CD4-positive, alpha-beta memory T cell (primary cell): ENCODE results near the gene ZDHHC19. TPM values are rescaled to one million over a fixed set of nuclear protein-coding genes. Genes with fewer than 3 reads are reported as not detected.

Experiments used
- CTCF ChIA-PET: fragments of 350-600 bp; sonication (Branson Sonifier 250); formaldehyde crosslinking; loops from one replicate; lab custom pipeline; 2021; ENCODE audit warnings: inconsistent platforms; ENCODE audit not compliant: partially characterized antibody; lab: Charles Lee
- POLR2A ChIA-PET: fragments of 350-600 bp; sonication (Branson Sonifier 250); formaldehyde crosslinking; loops from one replicate; lab custom pipeline; 2021; ENCODE audit not compliant: partially characterized antibody; lab: Charles Lee
- DNase-seq, 5 donors: peaks; one replicate each; pipeline versions ENCODE4 v3.0.0 to v3.0.0-alpha.2; 2020 to 2022; ENCODE audit warnings: mixed read lengths in 1 of 5
- H3K27ac ChIP-seq: one replicate; pipeline ENCODE4 v1.7.0; 2013; ENCODE audit warnings: low read depth, low read length
- H3K27me3 ChIP-seq: 2 replicates; pipeline ENCODE4 v1.7.0; 2013; ENCODE audit warnings: mild to moderate bottlenecking, low read length, moderate library complexity; ENCODE audit not compliant: insufficient read depth
- H3K36me3 ChIP-seq: 2 replicates; pipeline ENCODE4 v1.7.0; 2013; ENCODE audit warnings: mild to moderate bottlenecking, low read length, moderate library complexity; ENCODE audit not compliant: insufficient read depth
- H3K4me1 ChIP-seq: 2 replicates; pipeline ENCODE4 v1.7.0; 2013; ENCODE audit warnings: mild to moderate bottlenecking, low read length, moderate library complexity; ENCODE audit not compliant: insufficient read depth
- H3K4me3 ChIP-seq, 2 donors: one replicate each; pipeline ENCODE4 v1.7.0; 2013; ENCODE audit warnings: low read length in 2 of 2, mild to moderate bottlenecking in 1 of 2
- H3K9me3 ChIP-seq, 2 donors: one replicate each; pipeline ENCODE4 v1.7.0; 2013; ENCODE audit warnings: low read length in 2 of 2, control low read depth in 1 of 2; ENCODE audit not compliant: control insufficient read depth in 1 of 2
- H3K27ac Mint-ChIP-seq, 7 donors: one replicate each; pipeline ENCODE4 v1.8.0; 2020 to 2021; ENCODE audit warnings: mixed read lengths in 7 of 7, mild to moderate bottlenecking in 6 of 7, inconsistent platforms in 3 of 7, moderate library complexity in 3 of 7
- H3K27me3 Mint-ChIP-seq, 2 donors: one replicate each; pipeline ENCODE4 v1.8.0; 2020 to 2021; ENCODE audit warnings: mixed read lengths in 2 of 2
- H3K36me3 Mint-ChIP-seq, 2 donors: one replicate each; pipeline ENCODE4 v1.8.0; 2020 to 2021; ENCODE audit warnings: mixed read lengths in 2 of 2, inconsistent platforms in 1 of 2, mild to moderate bottlenecking in 1 of 2
- H3K4me1 Mint-ChIP-seq, 4 donors: one replicate each; pipeline ENCODE4 v1.8.0; 2020 to 2021; ENCODE audit warnings: mixed read lengths in 4 of 4, mild to moderate bottlenecking in 1 of 4
- H3K4me3 Mint-ChIP-seq, 8 donors: one replicate each; pipeline ENCODE4 v1.8.0; 2020 to 2021; ENCODE audit warnings: mixed read lengths in 8 of 8, mild to moderate bottlenecking in 7 of 8, moderate library complexity in 6 of 8, inconsistent platforms in 3 of 8
- H3K9me3 Mint-ChIP-seq, 8 donors: one replicate each; pipeline ENCODE4 v1.8.0; 2020 to 2021; ENCODE audit warnings: mixed read lengths in 8 of 8, mild to moderate bottlenecking in 5 of 8, inconsistent platforms in 3 of 8, moderate library complexity in 1 of 8
- intact Hi-C: fragments of 100-400 bp; cut with micrococcal nuclease; formaldehyde crosslinking; loops from one replicate; pipeline ENCODE4 v1.15.1; 2023
- polyA plus RNA-seq, 2 donors: library from polyadenylated mRNA; unstranded; fragments of 300-500 nt; fragmentation: Illumina TruSeq; gene quantifications; one replicate each; pipeline ENCODE4 v1.2.3, GENCODE V29; 2021
- total RNA-seq, 2 experiments: library from RNA; stranded (reverse); gene quantifications; one replicate each; pipeline ENCODE4 v1.2.3, GENCODE V29; 2021

Gene ZDHHC19
- total and polyA plus RNA-seq, 4 experiments from 2014 or later, result not detected

GRCh38 chr3:196198771-196199753 is 12.1 kb downstream of the ZDHHC19 start:
- no peaks in the 10 kb centered on the region for H3K27me3 ChIP-seq
- peaks cover 0 to 27% (median 3%) of the 10 kb centered on the region in 4 donors for H3K4me1 Mint-ChIP-seq
- H3K9me3 Mint-ChIP-seq, result no peaks in the 10 kb centered on the region
- intact Hi-C loops, result loop anchor here (10.0 kb wide), 1 partner anchor 344 kb away; no protein-coding TSS in a partner anchor
- no peak overlapping the region for H3K4me3 Mint-ChIP-seq
- ChIA-PET CTCF (interaction anchor here (0.9 to 15.5 kb wide), 2 partner anchors 125 to 321 kb away, joined by 3 to 569 read pairs; no protein-coding TSS in a partner anchor), POLR2A (interaction anchor here (1.1 to 2.0 kb wide), 3 partner anchors 19 to 118 kb away, joined by 3 to 7 read pairs (median 4); no protein-coding TSS in a partner anchor)
- no peaks in the 10 kb centered on the region for H3K36me3 ChIP-seq
- H3K27me3 Mint-ChIP-seq, result no peaks in the 10 kb centered on the region
- no peak overlapping the region for H3K4me3 ChIP-seq
- H3K36me3 Mint-ChIP-seq, result no peaks in the 10 kb centered on the region
- no peaks in the 10 kb centered on the region for H3K9me3 ChIP-seq
- H3K27ac ChIP-seq, result no peak overlapping the region
- DNase-seq, result no peak
- peak overlapping the region in 1 of 7 donors; percentile 40 for H3K27ac Mint-ChIP-seq
- H3K4me1 ChIP-seq, result peaks cover 18% of the 10 kb centered on the region

- Histone ChIP-seq H3K27me3 (no peaks in the 10 kb centered on the region), H3K27ac (no peak overlapping the region), H3K4me3 (no peak overlapping the region), H3K4me1 (peaks cover 23% of the 10 kb centered on the region), H3K36me3 (no peaks in the 10 kb centered on the region), H3K9me3 (no peaks in the 10 kb centered on the region)
- intact Hi-C loops, result loop anchor here (10.0 kb wide), 1 partner anchor 343 kb away; no protein-coding TSS in a partner anchor
- Mint-ChIP-seq H3K27me3 (no peaks in the 10 kb centered on the region), H3K9me3 (no peaks in the 10 kb centered on the region), H3K36me3 (no peaks in the 10 kb centered on the region), H3K4me3 (no peak overlapping the region), H3K27ac (no peak overlapping the region), H3K4me1 (peaks cover 1 to 32% (median 5%) of the 10 kb centered on the region in 4 donors)
- CTCF ChIA-PET, result interaction anchor here (1.4 to 15.5 kb wide), 2 partner anchors 21 to 124 kb away, joined by 7 to 569 read pairs; no protein-coding TSS in a partner anchor
- POLR2A ChIA-PET, result interaction anchor here (1.1 to 2.7 kb wide), 4 partner anchors 18 to 125 kb away, joined by 3 to 32 read pairs (median 6); no protein-coding TSS in a partner anchor
- no peak for DNase-seq
Measured at GRCh38 chr3:196198081-196198675, 13.0 kb downstream of the ZDHHC19 start.

- no peak for DNase-seq
- POLR2A ChIA-PET, result interaction anchor here (1.3 to 2.7 kb wide), 4 partner anchors 18 to 125 kb away, joined by 3 to 32 read pairs (median 10); no protein-coding TSS in a partner anchor
- intact Hi-C loops, result loop anchor here (10.0 kb wide), 1 partner anchor 343 kb away; no protein-coding TSS in a partner anchor
- Mint-ChIP-seq H3K4me1 (peaks cover 5 to 39% (median 12%) of the 10 kb centered on the region in 4 donors), H3K36me3 (no peaks in the 10 kb centered on the region), H3K27me3 (no peaks in the 10 kb centered on the region), H3K9me3 (no peaks in the 10 kb centered on the region), H3K27ac (no peak overlapping the region), H3K4me3 (no peak overlapping the region)
- H3K4me1 ChIP-seq, result peaks cover 30% of the 10 kb centered on the region
- no peak overlapping the region for H3K4me3 ChIP-seq
- H3K9me3 ChIP-seq, result no peaks in the 10 kb centered on the region
- H3K36me3 ChIP-seq, result no peaks in the 10 kb centered on the region
- H3K27ac ChIP-seq, result no peak overlapping the region
- no peaks in the 10 kb centered on the region for H3K27me3 ChIP-seq
- CTCF ChIA-PET, result interaction anchor here (1.1 to 15.5 kb wide), 10 partner anchors 9 to 133 kb away, joined by 3 to 569 read pairs (median 7); no protein-coding TSS in a partner anchor
Measured at GRCh38 chr3:196197524-196197923, 13.7 kb downstream of the ZDHHC19 start.

DNA sequence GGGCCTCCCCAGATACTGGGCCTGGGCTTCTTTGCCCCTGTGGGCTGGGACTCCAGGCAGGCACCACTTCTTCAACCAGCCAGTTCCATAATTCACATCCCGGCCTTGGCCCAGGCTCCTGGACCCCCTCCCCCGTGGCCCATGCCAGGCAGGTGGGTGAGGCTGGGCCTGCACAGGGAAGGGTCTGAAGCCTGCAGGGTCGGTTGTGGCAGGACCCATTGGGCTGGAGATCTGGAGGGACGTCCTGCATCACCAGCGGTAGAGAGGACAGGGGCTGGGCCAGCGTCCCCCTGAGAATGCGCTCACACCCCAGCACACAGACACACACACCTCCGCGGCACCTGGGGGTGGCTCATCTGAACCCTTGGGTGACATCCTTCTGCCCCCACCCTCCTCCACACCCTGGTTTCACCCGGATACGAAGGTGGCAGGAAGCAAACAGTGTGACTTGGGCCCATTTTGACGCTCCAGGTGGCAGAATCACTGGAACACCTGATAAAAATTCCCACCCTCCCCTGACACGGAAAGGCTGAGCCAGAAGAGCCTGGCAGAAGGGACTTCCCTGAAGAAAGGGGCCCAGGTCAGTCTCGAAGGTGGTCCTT is 15.4 kb downstream of the ZDHHC19 start:
- Histone ChIP-seq H3K27ac (peak overlapping the region; percentile 18), H3K27me3 (no peaks in the 10 kb centered on the region)

DNA sequence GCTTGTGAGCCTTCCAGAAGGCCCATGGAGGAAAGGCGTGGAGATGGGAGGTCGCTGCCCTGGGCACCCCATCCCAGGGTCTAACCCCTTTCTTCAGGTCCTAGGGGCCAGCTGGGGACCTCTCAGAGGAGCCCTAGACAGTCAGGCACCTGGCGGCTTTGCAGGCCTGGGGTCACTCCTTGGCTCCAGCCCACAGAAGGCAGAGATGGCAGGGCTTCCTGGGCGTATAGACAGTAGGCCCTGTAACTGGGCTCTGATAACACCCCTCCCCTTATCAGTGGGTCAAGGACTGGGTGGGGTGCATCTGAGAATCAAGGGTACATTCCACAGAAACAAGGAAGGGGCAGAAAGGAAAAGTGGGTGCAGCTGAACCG is 16.7 kb downstream of the ZDHHC19 start:
- Histone ChIP-seq H3K27ac (no peak overlapping the region), H3K36me3 (no peaks in the 10 kb centered on the region), H3K4me1 (peaks cover 44% of the 10 kb centered on the region), H3K4me3 (no peak overlapping the region), H3K27me3 (no peaks in the 10 kb centered on the region), H3K9me3 (no peaks in the 10 kb centered on the region)
- POLR2A ChIA-PET, result interaction anchor here (0.7 to 4.3 kb wide), 5 partner anchors 14 to 124 kb away, joined by 3 to 70 read pairs (median 4); no protein-coding TSS in a partner anchor
- CTCF ChIA-PET, result interaction anchor here (1.2 to 15.5 kb wide), 3 partner anchors 15 to 344 kb away, joined by 3 to 569 read pairs (median 4); no protein-coding TSS in a partner anchor
- DNase-seq, result no peak
- peak overlapping the region in 1 of 8 donors; percentile 30 for H3K4me3 Mint-ChIP-seq
- peaks cover 0 to 1% of the 10 kb centered on the region in 2 donors for H3K36me3 Mint-ChIP-seq
- H3K4me1 Mint-ChIP-seq, result peaks cover 12 to 54% (median 20%) of the 10 kb centered on the region in 4 donors
- H3K27ac Mint-ChIP-seq, result peak overlapping the region in 3 of 7 donors; percentile 16 to 73 (median 24)
- no peaks in the 10 kb centered on the region for H3K27me3 Mint-ChIP-seq
- intact Hi-C loops, result loop anchor here (10.0 kb wide), 1 partner anchor 340 kb away; no protein-coding TSS in a partner anchor
- no peaks in the 10 kb centered on the region for H3K9me3 Mint-ChIP-seq

More for the DNA sequence above, 15.4 kb downstream of the ZDHHC19 start:
- Mint-ChIP-seq H3K4me1 (peaks cover 12 to 50% (median 20%) of the 10 kb centered on the region in 4 donors), H3K4me3 (no peak overlapping the region), H3K9me3 (no peaks in the 10 kb centered on the region), H3K27me3 (no peaks in the 10 kb centered on the region), H3K36me3 (peaks cover 0 to 1% of the 10 kb centered on the region in 2 donors), H3K27ac (peak overlapping the region in 5 of 7 donors; percentile 6 to 73 (median 36))
- POLR2A ChIA-PET, result interaction anchor here (1.0 to 2.7 kb wide), 9 partner anchors 9 to 135 kb away, joined by 3 to 32 read pairs (median 5); no protein-coding TSS in a partner anchor
- no peaks in the 10 kb centered on the region for H3K9me3 ChIP-seq
- H3K4me3 ChIP-seq, result no peak overlapping the region
- no peaks in the 10 kb centered on the region for H3K36me3 ChIP-seq
- intact Hi-C loops, result loop anchor here (1.0 to 10.0 kb wide), 3 partner anchors 16 to 341 kb away; no protein-coding TSS in a partner anchor
- peaks cover 44% of the 10 kb centered on the region for H3K4me1 ChIP-seq
- no peak for DNase-seq
- CTCF ChIA-PET, result interaction anchor here (0.9 to 15.5 kb wide), 10 partner anchors 8 to 346 kb away, joined by 3 to 569 read pairs (median 6); no protein-coding TSS in a partner anchor
